CD4-positive, alpha-beta T cell (primary cell): ENCODE measurements around the gene KDM2A. TPM values are rescaled to one million over a fixed set of nuclear protein-coding genes. Genes with fewer than 3 reads are reported as not detected.

Source experiments
- ATAC-seq: fragments of 200-7000 bp; cut with Tn5 transposase; one replicate; pipeline ENCODE4 v1.10.0; 2022; ENCODE audit warnings: mild to moderate bottlenecking; ENCODE audit not compliant: poor library complexity
- CTCF ChIA-PET: fragments of 350-600 bp; sonication (Branson Sonifier 250); formaldehyde crosslinking; loops from one replicate; lab custom pipeline; 2021; ENCODE audit warnings: antibody characterized with exemption, inconsistent platforms; lab: Charles Lee
- POLR2A ChIA-PET: fragments of 350-600 bp; sonication (Branson Sonifier 250); formaldehyde crosslinking; loops from one replicate; lab custom pipeline; 2021; ENCODE audit warnings: antibody characterized with exemption, inconsistent platforms; lab: Charles Lee
- DNase-seq, 14 experiments: peaks; one replicate each; pipeline ENCODE4 v3.0.0-alpha.2; 2013 to 2020; ENCODE audit warnings: mixed read lengths in 2 of 14
- H3K27ac ChIP-seq, 2 donors: one replicate each; pipeline versions ENCODE4 v1.5.1 to v1.7.0; 2013; ENCODE audit warnings: low read length in 2 of 2, low read depth in 1 of 2, mild to moderate bottlenecking in 1 of 2
- H3K27me3 ChIP-seq, 2 experiments: 1 replicate in 1 of 2; 2 replicates in 1 of 2; pipeline versions ENCODE4 v1.6.1 to v1.7.0; 2013; ENCODE audit warnings: low read length in 2 of 2, control low read depth in 1 of 2, mild to moderate bottlenecking in 1 of 2, moderate library complexity in 1 of 2; ENCODE audit not compliant: insufficient read depth in 2 of 2, control insufficient read depth in 1 of 2
- H3K36me3 ChIP-seq: one replicate; pipeline ENCODE4 v1.6.1; 2013; ENCODE audit warnings: low read length, control low read depth; ENCODE audit not compliant: insufficient read depth
- H3K4me1 ChIP-seq: one replicate; pipeline ENCODE4 v1.6.1; 2013; ENCODE audit warnings: low read length, control low read depth; ENCODE audit not compliant: insufficient read depth
- H3K4me3 ChIP-seq: one replicate; pipeline ENCODE4 v1.5.1; 2013; ENCODE audit warnings: mild to moderate bottlenecking, low read length, moderate library complexity
- H3K9me3 ChIP-seq, 2 experiments: 1 replicate in 1 of 2; 2 replicates in 1 of 2; pipeline versions ENCODE4 v1.6.1 to v1.7.0; 2013; ENCODE audit warnings: low read length in 2 of 2, mild to moderate bottlenecking in 2 of 2, control low read depth in 1 of 2, moderate library complexity in 1 of 2; ENCODE audit not compliant: control insufficient read depth in 1 of 2, insufficient read depth in 1 of 2
- H3K27ac Mint-ChIP-seq: one replicate; pipeline ENCODE4 v1.8.0; 2020; ENCODE audit warnings: mixed read lengths
- H3K27me3 Mint-ChIP-seq: one replicate; pipeline ENCODE4 v1.8.0; 2021; ENCODE audit warnings: mixed read lengths
- H3K36me3 Mint-ChIP-seq: one replicate; pipeline ENCODE4 v1.8.0; 2021; ENCODE audit warnings: low read depth, mixed read lengths
- H3K4me1 Mint-ChIP-seq: one replicate; pipeline ENCODE4 v1.8.0; 2021; ENCODE audit warnings: low read depth, mixed read lengths
- H3K4me3 Mint-ChIP-seq: one replicate; pipeline ENCODE4 v1.8.0; 2020; ENCODE audit warnings: mild to moderate bottlenecking, mixed read lengths
- H3K9me3 Mint-ChIP-seq: one replicate; pipeline ENCODE4 v1.8.0; 2020; ENCODE audit warnings: mixed read lengths
- CTCF ChIP-seq: fragments of 200-600 bp; IDR thresholded peaks from one replicate; pipeline ENCODE4 v1.8.0; 2022; ENCODE audit warnings: antibody characterized with exemption, mild to moderate bottlenecking
- intact Hi-C, 2 experiments: fragments of 100-400 bp; cut with DNase I in 1 of 2; cut with micrococcal nuclease in 1 of 2; formaldehyde crosslinking; loops; one replicate each; pipeline versions ENCODE4 v1.15.1 to v1.9.0; 2023 to 2025; cut with DNase I, micrococcal nuclease
- total RNA-seq, 174 experiments: library from RNA in 2 of 174; stranded (reverse) in 2 of 174; gene quantifications; one replicate each; pipeline ENCODE4 v1.2.3 and lab custom pipeline; 2021 to 2026

The KDM2A gene
- total RNA-seq, 2 experiments from 2014 or later: 410 to 412 TPM

- no peaks in the 10 kb centered on the region for H3K27me3 Mint-ChIP-seq
- POLR2A ChIA-PET: interaction anchor here (0.8 to 5.3 kb wide), 20 partner anchors 9 to 1779 kb away, joined by 3 to 191 read pairs (median 6); partner anchors contain the start of genes ANKRD13D, GRK2, KDM2A and MALAT1
Measured at GRCh38 chr11:67278135-67278938, 159.3 kb downstream of the KDM2A start.

GRCh38 chr11:67278939-67279588 lies 160.0 kb downstream of the KDM2A start:
- H3K36me3 ChIP-seq: peaks cover 89% of the 10 kb centered on the region
- H3K27ac Mint-ChIP-seq: peak overlapping the region; percentile 90
- CTCF ChIA-PET: interaction anchor here (0.5 to 2.2 kb wide), 4 partner anchors 10 to 108 kb away, joined by 3 to 18 read pairs (median 4); no protein-coding TSS in a partner anchor
- peaks cover 100% of the 10 kb centered on the region for H3K4me1 ChIP-seq
- ATAC-seq: no peak
- intact Hi-C loops: no loop called here
- no peak for TF ChIP-seq CTCF
- H3K27ac ChIP-seq: peak overlapping the region; percentile 76 to 97
- no peaks in the 10 kb centered on the region for H3K9me3 Mint-ChIP-seq
- peak in 1 of 14 experiments; percentile 3 for DNase-seq
- H3K4me1 Mint-ChIP-seq: peaks cover 52% of the 10 kb centered on the region
- H3K27me3 Mint-ChIP-seq: no peaks in the 10 kb centered on the region
- H3K4me3 ChIP-seq: peak overlapping the region; percentile 43
- POLR2A ChIA-PET: interaction anchor here (1.8 to 5.3 kb wide), 3 partner anchors 9 to 11 kb away, joined by 15 to 191 read pairs (median 65); partner anchors contain the start of genes ANKRD13D and GRK2
- H3K36me3 Mint-ChIP-seq: peaks cover 86% of the 10 kb centered on the region
- no peaks in the 10 kb centered on the region for H3K9me3 ChIP-seq
- H3K4me3 Mint-ChIP-seq: peak overlapping the region; percentile 34
- no peaks in the 10 kb centered on the region for H3K27me3 ChIP-seq

More at GRCh38 chr11:67278135-67278938, 159.3 kb downstream of the KDM2A start:
- Histone ChIP-seq H3K9me3 (no peaks in the 10 kb centered on the region), H3K27me3 (no peaks in the 10 kb centered on the region), H3K27ac (peak overlapping the region; percentile 76 to 97), H3K4me3 (peak overlapping the region; percentile 43), H3K4me1 (peaks cover 100% of the 10 kb centered on the region), H3K36me3 (peaks cover 87% of the 10 kb centered on the region)
- no peak for ATAC-seq
- CTCF ChIA-PET: interaction anchor here (1.2 to 4.1 kb wide), 3 partner anchors 10 to 40 kb away, joined by 7 to 26 read pairs (median 18); partner anchors contain the start of gene ANKRD13D
- Mint-ChIP-seq H3K4me1 (peaks cover 57% of the 10 kb centered on the region), H3K9me3 (no peaks in the 10 kb centered on the region), H3K27ac (peak overlapping the region; percentile 90), H3K4me3 (peak overlapping the region; percentile 91), H3K36me3 (peaks cover 79% of the 10 kb centered on the region)
- intact Hi-C loops: no loop called here
- peak in 1 of 14 experiments; percentile 13 for DNase-seq
- TF ChIP-seq CTCF: no peak

- Mint-ChIP-seq H3K27ac (peak overlapping the region; percentile 90), H3K27me3 (no peaks in the 10 kb centered on the region), H3K36me3 (peaks cover 86% of the 10 kb centered on the region), H3K9me3 (no peaks in the 10 kb centered on the region), H3K4me1 (peaks cover 45% of the 10 kb centered on the region), H3K4me3 (peak overlapping the region; percentile 34)
- intact Hi-C loops: loop anchor here in 1 of 2 experiments (10.0 kb wide), 1 partner anchor 205 kb away; the partner anchor contains the start of gene AIP
- Histone ChIP-seq H3K4me3 (no peak overlapping the region), H3K27me3 (no peaks in the 10 kb centered on the region), H3K4me1 (peaks cover 100% of the 10 kb centered on the region), H3K27ac (peak overlapping the region; percentile 76 to 97), H3K36me3 (peaks cover 89% of the 10 kb centered on the region), H3K9me3 (no peaks in the 10 kb centered on the region)
- ChIA-PET POLR2A (interaction anchor here (1.5 to 5.3 kb wide), 3 partner anchors 8 to 12 kb away, joined by 3 to 191 read pairs (median 15); partner anchors contain the start of gene ANKRD13D), CTCF (interaction anchor here (1.2 to 1.6 kb wide), 4 partner anchors 9 to 38 kb away, joined by 3 to 5 read pairs (median 4); partner anchors contain the start of gene ANKRD13D)
- no peak for ATAC-seq
- TF ChIP-seq CTCF: no peak
- DNase-seq: peak in 1 of 14 experiments; percentile 3
Measured at GRCh38 chr11:67279589-67280340, 160.7 kb downstream of the KDM2A start.
